Hematopoietic multipotent progenitor cell (in vitro differentiated cells): Measurements from ENCODE around the gene LRP1B. TPM values are rescaled to one million over a fixed set of nuclear protein-coding genes. Genes with fewer than 3 reads are reported as not detected.
"Not testable (repeated sequence)": the region's sequence is repeated elsewhere in the genome, so short reads cannot be mapped to it uniquely, and the experiment has no call there.

Experiments used
- DNase-seq, 3 donors: peaks; one replicate each; pipeline ENCODE4 v3.0.0-alpha.2; 2011 to 2015; ENCODE audit warnings: low read depth in 2 of 3, low spot score in 2 of 3
- total RNA-seq: library from RNA; depleted of rRNA; stranded (reverse); fragments of >200 nt; gene quantifications from one replicate; pipeline ENCODE4 v1.2.3, GENCODE V29; 2012

Gene LRP1B
- total RNA-seq, 1 donor, result under 0.01 TPM

DNA sequence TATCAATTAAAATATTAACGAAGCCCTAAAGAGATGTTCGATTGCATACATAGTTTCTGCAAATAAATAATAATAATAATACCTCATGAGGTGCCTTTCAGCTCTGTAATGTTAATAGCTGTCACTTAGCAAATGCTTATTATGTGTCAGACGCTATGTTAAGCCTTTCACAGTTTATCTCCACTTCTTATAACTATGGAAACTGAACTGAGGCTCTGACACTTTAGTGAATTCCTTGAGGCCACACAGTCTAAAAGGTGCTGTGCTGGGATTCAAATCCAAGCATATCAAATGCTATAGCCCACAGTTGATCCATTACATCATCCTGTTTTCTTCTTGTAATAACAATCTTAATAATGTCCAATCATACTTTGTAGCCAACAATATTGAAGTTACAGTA lies 1779.1 kb downstream of the LRP1B start:
- no peak for DNase-seq

GRCh38 chr2:140349695-140350094 lies 1781.1 kb downstream of the LRP1B start:
- no peak for DNase-seq

- no peak for DNase-seq
Measured at GRCh38 chr2:140348826-140349225, 1782.0 kb downstream of the LRP1B start.

GRCh38 chr2:140344838-140345237 lies 1786.0 kb downstream of the LRP1B start:
- DNase-seq, result no peak

DNA sequence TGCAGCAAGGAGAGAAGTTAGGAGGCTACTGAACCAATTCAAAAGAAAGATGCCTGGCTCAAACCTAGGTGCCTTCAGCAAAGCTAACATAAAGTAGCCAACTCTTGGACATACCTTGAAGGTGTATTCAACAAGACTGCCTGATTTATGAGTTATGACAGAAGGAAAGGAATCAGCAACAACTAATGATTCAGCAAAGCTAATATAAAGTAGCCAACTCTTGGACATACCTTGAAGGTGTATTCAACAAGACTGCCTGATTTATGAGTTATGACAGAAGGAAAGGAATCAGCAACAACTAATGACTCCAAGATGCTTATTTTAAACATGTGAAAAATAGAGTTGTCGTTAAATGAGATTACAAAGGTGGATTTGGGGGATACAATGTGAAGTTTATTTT lies 1786.5 kb downstream of the LRP1B start:
- not testable (repeated sequence) for DNase-seq

- no peak for DNase-seq
Measured at GRCh38 chr2:140338795-140339194, 1792.0 kb downstream of the LRP1B start.

DNA sequence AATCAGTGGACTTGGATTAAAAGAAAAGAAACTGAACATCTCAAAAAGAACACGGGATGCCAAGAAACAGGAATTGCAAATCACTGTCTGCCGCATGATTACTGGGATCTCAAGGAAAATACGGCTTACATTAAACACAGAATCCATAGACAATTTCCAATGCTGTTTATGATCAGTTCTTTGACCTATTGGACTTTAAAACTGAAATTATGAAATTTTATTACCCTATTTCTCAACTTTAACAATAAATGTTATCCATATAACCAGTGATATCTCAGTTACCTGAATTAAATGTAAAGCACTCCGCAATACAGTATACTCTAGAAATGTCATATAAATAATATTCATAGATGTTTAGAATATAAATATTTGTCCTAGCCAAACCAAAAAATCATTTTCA lies 1793.8 kb downstream of the LRP1B start:
- no peak for DNase-seq

DNA sequence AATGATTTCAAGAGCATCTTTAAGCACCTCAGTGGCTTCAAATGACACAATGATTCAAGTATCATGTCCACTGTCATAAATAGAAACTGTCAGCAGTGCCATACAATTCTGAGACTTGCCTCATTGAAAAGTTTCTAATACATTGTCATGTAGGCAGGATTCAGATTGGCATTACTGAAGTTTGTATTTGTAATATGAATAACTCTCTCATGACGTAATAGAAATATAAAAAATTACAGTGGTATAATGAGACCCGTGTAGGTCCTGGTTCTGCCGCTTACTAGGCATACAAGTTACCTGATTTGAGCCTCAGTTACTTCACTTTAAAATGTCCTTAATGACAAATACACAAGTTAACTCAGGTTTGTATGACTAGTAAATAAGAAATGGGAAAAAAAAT lies 1814.5 kb downstream of the LRP1B start:
- no peak for DNase-seq

- DNase-seq, result no peak
Measured at GRCh38 chr2:140311905-140312304, 1818.9 kb downstream of the LRP1B start.

- no peak for DNase-seq
Measured at GRCh38 chr2:140308706-140309105, 1822.1 kb downstream of the LRP1B start.

DNA sequence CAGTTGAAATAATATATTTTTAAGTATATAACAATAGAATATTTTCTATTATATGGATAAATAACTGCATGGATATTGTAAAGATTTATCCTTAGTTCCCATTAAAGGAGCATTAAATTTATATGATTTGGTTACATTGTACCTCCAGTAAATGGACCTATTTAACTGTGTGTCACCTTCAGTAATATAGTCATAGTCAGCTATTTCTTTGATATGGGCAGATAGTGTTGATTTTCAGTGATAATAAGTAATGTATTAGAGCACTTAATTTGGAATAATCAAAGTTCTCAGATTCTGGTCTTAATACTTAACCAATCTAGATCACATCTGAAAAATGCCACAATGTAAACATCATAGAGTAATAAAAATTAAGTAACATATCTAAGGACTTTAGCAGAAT lies 1823.3 kb downstream of the LRP1B start:
- DNase-seq, result no peak

GRCh38 chr2:140295767-140296166 lies 1835.0 kb downstream of the LRP1B start:
- DNase-seq, result no peak

DNA sequence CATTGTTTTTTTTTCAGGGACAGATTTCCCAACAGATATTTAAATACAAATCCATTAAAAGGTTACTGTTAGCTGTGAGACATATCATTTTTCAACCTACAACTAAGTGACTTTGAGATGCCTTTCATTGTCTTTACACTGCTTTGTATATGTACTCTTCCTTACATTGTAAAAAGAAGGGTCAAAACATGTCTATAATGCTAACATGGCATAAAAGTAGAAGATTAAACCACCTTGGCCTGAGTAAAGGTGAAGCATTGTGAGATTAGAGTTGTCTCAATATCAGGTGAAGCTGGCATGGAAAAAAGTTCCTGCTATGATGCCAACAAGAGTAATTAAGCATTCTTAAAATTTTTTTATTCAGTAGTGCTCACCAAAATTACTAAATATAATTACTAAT lies 1842.1 kb downstream of the LRP1B start:
- DNase-seq, result no peak

GRCh38 chr2:140288213-140288612 lies 1842.6 kb downstream of the LRP1B start:
- DNase-seq, result no peak

GRCh38 chr2:140286377-140286776 lies 1844.4 kb downstream of the LRP1B start:
- DNase-seq, result no peak

DNA sequence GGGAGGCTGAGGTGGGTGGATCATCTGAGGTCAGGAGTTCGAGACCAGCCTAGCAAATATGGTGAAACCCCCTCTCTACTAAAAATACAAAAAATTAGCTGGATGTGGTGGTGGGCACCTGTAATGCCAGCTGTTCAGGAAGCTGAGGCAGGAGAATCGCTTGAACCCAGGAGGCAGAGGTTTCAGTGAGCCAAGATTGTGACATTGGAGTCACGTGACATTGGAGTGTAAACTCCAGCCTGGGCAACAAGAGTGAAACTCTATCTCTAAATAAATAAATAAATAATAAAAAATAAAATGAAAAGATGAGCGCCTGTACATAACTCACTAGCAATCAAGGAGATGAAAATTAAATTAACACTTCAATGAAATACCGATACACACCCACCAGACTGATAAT lies 1853.5 kb downstream of the LRP1B start:
- not testable (repeated sequence) for DNase-seq

- DNase-seq, result no peak
Measured at GRCh38 chr2:140276661-140277060, 1854.2 kb downstream of the LRP1B start.

- DNase-seq, result no peak
Measured at GRCh38 chr2:140275427-140275826, 1855.4 kb downstream of the LRP1B start.

- DNase-seq, result no peak
Measured at GRCh38 chr2:140274891-140275290, 1855.9 kb downstream of the LRP1B start.

DNA sequence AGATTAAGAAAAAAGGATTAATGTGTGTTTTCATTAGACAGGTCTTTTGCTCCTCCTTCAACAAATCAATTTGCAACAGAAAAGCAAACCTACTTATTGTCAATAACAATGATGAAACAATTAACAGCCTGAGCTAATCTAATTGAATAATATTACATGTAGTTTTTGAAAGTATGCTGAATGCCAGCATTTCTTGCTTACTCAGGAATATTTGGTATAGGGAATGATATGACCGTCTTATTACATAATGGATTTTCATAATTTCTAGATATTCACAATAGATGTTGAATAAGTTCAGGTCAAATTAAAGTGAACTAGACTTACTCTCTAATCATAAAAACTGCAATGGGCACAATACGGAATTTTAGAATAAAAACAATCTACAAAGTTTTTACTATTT lies 1856.9 kb downstream of the LRP1B start:
- no peak for DNase-seq

DNA sequence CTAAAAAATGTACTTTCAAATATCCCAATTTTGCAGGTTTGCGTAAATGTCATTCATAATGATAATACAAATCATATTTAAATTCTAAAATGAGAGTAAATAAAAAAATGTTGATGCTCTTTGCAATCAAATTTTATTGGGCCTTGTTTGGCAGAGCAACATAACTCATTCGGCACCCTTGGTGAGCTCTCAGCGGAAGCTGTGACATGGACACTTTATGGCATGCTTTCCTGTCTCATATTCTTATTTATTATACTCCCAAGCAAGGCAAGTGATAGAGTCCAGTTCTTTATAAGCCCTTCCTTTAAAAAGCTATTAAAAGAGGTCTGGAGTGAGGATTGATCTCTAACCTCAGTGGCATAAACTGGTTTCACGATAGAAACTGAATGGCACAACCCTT lies 1857.4 kb downstream of the LRP1B start:
- no peak for DNase-seq

DNA sequence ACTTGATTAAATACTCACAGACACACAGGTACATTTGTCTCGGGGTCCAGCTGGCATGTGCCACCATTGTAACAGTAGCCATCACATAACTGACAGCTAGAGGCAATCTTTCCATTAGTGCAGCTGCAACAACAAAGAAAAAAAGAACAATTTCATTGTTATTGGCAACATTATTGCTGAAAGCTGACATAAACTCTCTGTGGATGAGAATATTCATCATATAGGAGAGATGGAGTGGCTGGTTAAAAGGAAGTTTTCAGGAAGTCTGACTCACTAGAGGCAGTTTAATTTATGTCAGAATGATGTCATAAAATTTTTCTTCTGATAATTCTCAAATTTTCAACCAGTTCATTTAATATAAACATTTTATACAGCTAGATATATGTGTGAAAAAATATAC lies 1860.6 kb downstream of the LRP1B start:
- DNase-seq, result no peak

DNA sequence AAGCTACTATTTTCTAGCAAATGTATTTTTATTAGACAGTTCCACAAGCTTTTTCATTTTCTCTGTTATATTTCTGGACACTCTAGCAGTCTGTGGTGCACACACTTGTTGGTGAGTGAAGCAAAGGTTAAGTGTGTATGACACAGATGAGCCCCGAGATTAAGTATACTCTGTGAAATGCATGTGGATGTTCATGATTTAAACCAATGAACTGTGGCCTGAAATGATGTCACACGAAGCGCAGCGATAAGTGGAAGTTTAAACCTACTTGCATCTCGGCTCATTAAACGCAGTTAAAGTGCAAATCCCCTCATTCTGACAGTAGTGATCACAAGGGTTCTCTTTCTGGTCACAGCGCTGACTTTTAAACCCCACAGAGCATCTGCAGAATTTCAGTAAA lies 1861.8 kb downstream of the LRP1B start:
- no peak for DNase-seq

GRCh38 chr2:140262908-140263307 lies 1867.9 kb downstream of the LRP1B start:
- no peak for DNase-seq
